H7 (cell line): ENCODE results near the gene C4B. TPM values are rescaled to one million over a fixed set of nuclear protein-coding genes. Genes with fewer than 3 reads are reported as not detected.

Experiments used
- DNase-seq: peaks from one replicate; pipeline ENCODE4 v3.0.0; 2012
- H3K27me3 ChIP-seq: 2 replicates; pipeline ENCODE4 v1.6.0; 2011; ENCODE audit warnings: mild to moderate bottlenecking, low read length; ENCODE audit not compliant: control insufficient read depth, insufficient read depth
- H3K36me3 ChIP-seq: replicated peaks from 2 replicates; pipeline ENCODE4 v1.5.1; 2011; ENCODE audit warnings: low read length; ENCODE audit not compliant: control insufficient read depth, insufficient read depth
- H3K4me3 ChIP-seq: 2 replicates; pipeline ENCODE4 v1.5.1; 2011; ENCODE audit warnings: low read depth, mild to moderate bottlenecking, control low read depth, low read length, moderate library complexity; ENCODE audit not compliant: insufficient read depth
- total RNA-seq: library from RNA; depleted of rRNA; stranded (reverse); fragments of >200 nt; shearing (Covaris generic); gene quantifications from 2 replicates; pipeline ENCODE4 v1.2.3, GENCODE V29; 2014; rRNA removed

C4B gene
- total RNA-seq, 1 experiment from 2014 or later: 1.1 TPM

DNA sequence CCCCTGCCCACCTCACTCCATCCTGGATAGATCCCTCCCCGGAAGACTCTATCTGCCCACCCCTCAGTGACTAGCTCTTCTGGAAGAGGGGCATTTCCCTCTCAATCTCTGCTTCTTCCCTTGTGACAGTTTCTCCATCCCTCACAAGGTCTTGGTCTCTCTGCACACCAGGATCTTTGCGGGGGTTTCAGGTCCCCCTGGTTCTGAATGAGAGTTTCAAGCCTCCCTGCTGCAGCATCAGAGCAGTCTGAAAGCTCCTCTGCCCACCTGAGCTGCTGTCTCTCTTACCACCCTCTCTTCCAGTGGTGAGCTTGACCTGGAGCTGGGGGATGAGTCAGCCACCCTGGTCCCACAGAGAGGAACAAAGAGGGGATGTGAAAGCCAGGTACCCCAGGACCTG, 70.2 kb downstream of the C4B start:
- DNase-seq: no peak
- H3K4me3 ChIP-seq: no peak overlapping the region
- H3K27me3 ChIP-seq: peaks cover 11% of the 10 kb centered on the region
- no peaks in the 10 kb centered on the region for H3K36me3 ChIP-seq

Other genes starting within 250 kb of the C4B start
- 0.44 and 2.1 TPM in 2 replicates for gene VWA7, start 237.5 kb upstream of the C4B start, total RNA-seq
- 114 and 115 TPM in 2 replicates for gene VARS1, start 219.0 kb upstream of the C4B start, total RNA-seq
- 108 and 150 TPM in 2 replicates for gene LSM2, start 207.8 kb upstream of the C4B start, total RNA-seq
- gene HSPA1L, start 199.5 kb upstream of the C4B start, total RNA-seq: 0.15 and 0.55 TPM in 2 replicates
- gene HSPA1A, start 199.3 kb upstream of the C4B start, total RNA-seq: 45.7 and 58.5 TPM in 2 replicates
- gene HSPA1B, start 187.1 kb upstream of the C4B start, total RNA-seq: 63.3 and 70.4 TPM in 2 replicates
- 56.2 and 58.6 TPM in 2 replicates for gene NEU1, start 152.0 kb upstream of the C4B start, total RNA-seq
- 0.42 and 0.48 TPM in 2 replicates for gene SLC44A4, start 135.8 kb upstream of the C4B start, total RNA-seq
- gene EHMT2, start 117.1 kb upstream of the C4B start, total RNA-seq: 134 and 136 TPM in 2 replicates
- gene ZBTB12, start 112.7 kb upstream of the C4B start, total RNA-seq: 7.9 and 8.7 TPM in 2 replicates
- 0.63 and 1.7 TPM in 2 replicates for gene C2, start 87.1 kb upstream of the C4B start, total RNA-seq
- gene CFB, start 68.7 kb upstream of the C4B start, total RNA-seq: not detected in 2 replicates
- 109 and 115 TPM in 2 replicates for gene NELFE, start 55.8 kb upstream of the C4B start, total RNA-seq
- gene SKIC2, start 55.6 kb upstream of the C4B start, total RNA-seq: 47.2 and 57.6 TPM in 2 replicates
- 18.8 and 19.9 TPM in 2 replicates for gene DXO, start 42.7 kb upstream of the C4B start, total RNA-seq
- 0.35 and 1.5 TPM in 2 replicates for gene C4A, start 32.7 kb upstream of the C4B start, total RNA-seq
- gene CYP21A2, start 23.6 kb downstream of the C4B start, total RNA-seq: 0.11 TPM in 1 of 2 replicates, not detected in the other
- 2.7 and 4.4 TPM in 2 replicates for gene TNXB, start 94.5 kb downstream of the C4B start, total RNA-seq
- gene ATF6B, start 113.5 kb downstream of the C4B start, total RNA-seq: 25.1 and 26.2 TPM in 2 replicates
- 12.5 and 12.8 TPM in 2 replicates for gene FKBPL, start 115.5 kb downstream of the C4B start, total RNA-seq
- 0.14 TPM in 1 of 2 replicates, not detected in the other for gene PRRT1, start 137.1 kb downstream of the C4B start, total RNA-seq
- gene PPT2, start 139.3 kb downstream of the C4B start, total RNA-seq: 24.7 and 25.5 TPM in 2 replicates
- 4.3 and 5.9 TPM in 2 replicates for gene EGFL8, start 149.8 kb downstream of the C4B start, total RNA-seq
- gene AGPAT1, start 161.3 kb downstream of the C4B start, total RNA-seq: 99.3 and 113 TPM in 2 replicates
- 94.6 and 99.0 TPM in 2 replicates for gene RNF5, start 163.6 kb downstream of the C4B start, total RNA-seq
- 2.2 and 2.8 TPM in 2 replicates for gene AGER, start 169.5 kb downstream of the C4B start, total RNA-seq
- 64.2 and 67.7 TPM in 2 replicates for gene PBX2, start 175.4 kb downstream of the C4B start, total RNA-seq
- gene GPSM3, start 177.8 kb downstream of the C4B start, total RNA-seq: 21.2 and 26.8 TPM in 2 replicates
- gene NOTCH4, start 209.3 kb downstream of the C4B start, total RNA-seq: 0.96 and 1.6 TPM in 2 replicates